GM19351 (cell line): ENCODE results near the gene TSPAN15.

ENCODE experiments used
- ATAC-seq: cut with Tn5 transposase; IDR thresholded peaks from one replicate; pipeline ENCODE4 v1.9.1; 2021; ENCODE audit warnings: mild to moderate bottlenecking, moderate library complexity; ENCODE audit not compliant: unreplicated experiment

The TSPAN15 gene

GRCh38 chr10:69464801-69465401 is 13.6 kb downstream of the TSPAN15 start:
- no peak for ATAC-seq

DNA sequence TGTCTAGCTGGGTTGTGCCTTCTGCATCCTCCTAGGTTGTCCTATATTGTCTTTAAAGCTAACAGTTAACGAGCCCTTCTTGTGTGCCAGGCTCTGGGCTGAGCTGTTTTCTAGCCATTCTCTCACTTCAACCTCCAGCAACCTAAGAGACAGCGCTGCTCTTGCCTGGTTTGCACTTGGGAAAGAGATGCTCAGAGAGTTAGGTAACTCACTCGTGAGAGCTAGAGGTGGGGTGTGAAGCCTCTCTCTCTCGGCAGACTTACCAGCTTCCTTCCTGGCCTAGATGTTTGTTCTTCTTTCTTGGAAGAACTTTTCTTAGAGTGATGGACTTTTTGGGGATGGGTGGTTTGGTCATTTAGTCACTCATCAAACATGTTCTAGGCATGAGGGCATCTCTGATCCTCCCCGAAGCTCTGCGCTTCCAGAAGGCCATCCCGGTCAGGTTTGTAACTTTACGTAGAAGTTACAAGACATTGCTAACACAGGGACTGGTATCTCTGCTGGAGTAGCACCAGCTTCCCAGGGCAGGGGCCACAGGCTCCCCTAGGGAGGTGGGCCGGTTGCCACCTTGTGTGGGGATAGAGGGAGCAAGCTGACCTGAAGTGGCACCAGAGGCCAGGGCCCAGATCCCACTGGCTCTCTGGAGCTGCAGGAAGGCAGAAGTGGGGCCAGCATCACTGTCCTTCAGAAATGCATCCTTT is 14.3 kb downstream of the TSPAN15 start:
- no peak for ATAC-seq

DNA sequence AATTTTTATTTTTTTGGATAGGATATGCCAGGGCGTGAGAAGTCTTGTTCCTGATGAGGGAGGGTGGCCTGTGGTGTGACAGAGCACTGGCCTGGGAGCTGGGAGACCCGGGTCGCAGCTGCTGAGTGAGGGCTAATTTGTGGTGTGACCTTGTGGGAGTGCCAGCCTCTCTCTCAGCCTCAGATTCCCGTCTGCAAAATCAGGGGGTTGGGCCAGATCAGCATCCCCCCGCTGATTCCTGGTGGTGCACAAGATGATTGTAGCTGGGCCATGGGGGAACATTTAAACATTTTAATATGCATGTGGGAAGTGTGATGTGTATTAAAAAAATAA is 14.9 kb downstream of the TSPAN15 start:
- ATAC-seq: no peak

- no peak for ATAC-seq
These were observed 15.4 kb downstream of the TSPAN15 start for GRCh38 chr10:69466689-69467088.

- ATAC-seq: no peak
These were observed 16.9 kb downstream of the TSPAN15 start for GRCh38 chr10:69467928-69468750.

DNA sequence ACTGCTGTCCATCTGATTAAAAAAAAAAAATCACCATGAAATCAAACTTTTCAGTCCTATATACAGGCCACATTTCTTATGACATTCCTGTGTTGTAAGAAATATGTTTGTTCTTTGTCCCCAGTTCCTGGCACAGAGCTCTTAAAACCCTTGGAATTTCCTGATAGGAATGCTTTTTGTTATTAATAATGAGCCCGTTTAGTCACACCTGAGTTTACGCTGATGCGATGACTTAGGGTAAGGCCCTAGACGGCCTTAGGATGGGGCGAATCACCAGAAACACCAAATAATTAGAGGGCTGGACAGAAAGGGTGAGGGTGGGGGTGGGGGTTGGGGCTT is 17.5 kb downstream of the TSPAN15 start:
- ATAC-seq: no peak

DNA sequence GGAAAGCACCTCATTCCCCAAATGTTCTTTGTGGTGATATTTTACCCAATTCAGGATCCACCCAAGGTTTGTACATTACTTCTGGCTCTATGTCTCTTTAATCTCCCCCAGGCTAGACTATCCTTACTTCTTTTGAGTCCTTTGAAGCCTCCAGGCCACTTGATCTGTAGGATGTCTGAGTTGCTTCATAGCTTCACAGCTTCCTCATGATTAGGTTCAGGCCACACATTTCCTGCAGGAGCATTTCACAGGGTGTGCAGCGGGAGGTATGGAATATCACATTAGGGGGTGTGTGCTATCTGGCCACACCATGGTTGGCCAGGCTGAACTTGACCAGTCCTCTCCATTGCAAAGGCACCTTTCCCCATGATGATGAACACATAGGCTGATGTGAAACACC is 18.7 kb downstream of the TSPAN15 start:
- no peak for ATAC-seq

DNA sequence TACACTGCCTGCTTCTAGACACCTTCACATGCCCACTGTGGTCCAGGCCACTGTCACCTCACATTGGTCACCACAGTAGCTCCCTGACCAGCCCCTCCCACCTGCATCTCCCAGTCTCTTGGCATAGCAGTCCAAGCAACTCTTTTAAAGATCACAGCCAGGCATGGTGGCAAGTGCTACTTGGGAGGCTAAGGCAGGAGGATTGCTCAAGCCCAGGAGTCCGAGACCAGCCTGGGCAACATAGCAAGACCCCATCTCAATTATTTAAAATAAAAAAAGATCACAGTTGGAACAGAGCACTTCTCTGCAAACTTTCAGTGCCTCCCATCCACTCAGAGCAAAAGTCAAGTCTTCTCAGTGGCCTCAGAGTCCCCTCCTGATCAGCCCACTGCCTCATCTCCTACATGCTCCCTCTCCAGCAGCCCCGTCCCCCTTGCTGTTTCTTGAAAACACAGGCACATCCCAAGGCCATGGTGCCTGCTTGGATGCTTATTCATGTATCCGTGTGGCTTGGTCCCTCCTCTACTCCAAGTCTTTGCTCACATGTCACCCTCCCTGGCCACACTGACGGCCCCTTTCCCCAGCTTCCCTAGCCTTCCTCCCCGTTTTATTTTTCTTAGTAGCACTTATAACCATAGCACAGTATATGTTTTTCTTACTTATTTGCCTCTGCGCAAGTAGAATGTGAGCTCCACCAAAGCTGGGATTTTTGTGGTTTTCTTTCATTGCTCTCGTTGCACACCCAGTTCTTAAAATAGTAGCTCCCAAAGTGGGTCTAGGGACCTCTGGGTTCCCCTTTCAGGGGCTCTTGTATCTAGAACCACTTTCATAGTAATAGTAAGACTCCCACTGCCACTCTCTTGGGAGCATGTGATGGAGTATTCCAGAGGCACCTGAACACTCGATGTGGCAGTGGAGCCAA is 19.5 kb downstream of the TSPAN15 start:
- no peak for ATAC-seq

GRCh38 chr10:69472142-69472541 is 20.9 kb downstream of the TSPAN15 start:
- ATAC-seq: no peak

DNA sequence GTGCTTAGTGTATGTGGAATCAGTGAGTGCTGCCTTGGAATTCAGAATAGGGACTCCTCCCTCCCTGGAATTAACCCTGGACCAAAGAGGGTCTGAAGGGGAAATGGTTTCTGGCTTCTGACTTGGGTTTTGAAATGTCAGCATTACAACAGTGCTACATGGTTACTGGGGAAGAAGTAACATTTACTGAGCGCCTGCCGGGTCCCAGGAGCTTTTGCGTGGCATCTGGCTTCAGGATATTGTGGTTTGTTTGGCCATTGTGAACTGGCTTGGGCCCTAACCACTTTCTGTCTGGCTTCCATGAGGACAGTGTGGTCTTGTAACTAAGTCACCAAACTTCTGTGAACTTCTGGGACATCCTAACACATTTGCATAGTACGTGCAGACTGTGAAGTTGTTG is 21.3 kb downstream of the TSPAN15 start:
- no peak for ATAC-seq

DNA sequence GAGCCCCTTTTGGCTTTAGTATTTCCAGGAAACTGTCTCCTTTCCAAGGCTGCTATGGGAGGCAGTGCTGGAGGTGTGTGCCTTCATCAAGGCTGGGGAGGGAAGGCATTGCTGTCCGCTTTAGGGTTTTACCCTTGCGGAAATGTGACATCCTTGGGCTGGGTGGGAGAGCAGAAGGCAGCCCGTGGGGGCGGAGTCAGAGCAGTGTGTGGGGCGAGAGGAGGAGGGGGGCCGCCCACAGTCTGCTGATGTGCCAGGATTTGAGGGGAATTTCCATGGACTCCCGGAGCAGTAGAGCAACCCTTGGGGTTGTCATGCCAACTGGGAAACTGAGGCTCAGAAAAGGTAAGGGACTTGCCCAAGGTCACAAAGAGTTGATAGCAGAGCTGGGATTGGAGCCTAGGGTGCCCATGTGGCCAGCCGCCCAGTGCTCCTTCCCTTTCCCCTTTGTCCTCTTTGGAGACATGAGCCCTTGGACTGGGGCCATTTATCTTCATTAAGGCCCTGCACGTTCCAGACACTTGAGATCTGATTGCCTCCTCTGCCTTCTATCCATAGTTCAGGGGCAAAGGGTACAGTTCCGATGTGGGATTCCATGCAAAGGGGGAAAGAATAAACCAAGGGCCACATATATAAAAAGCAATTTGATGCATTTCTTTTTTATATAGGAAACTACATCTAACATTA is 22.2 kb downstream of the TSPAN15 start:
- ATAC-seq: no peak

- ATAC-seq: no peak
These were observed 23.6 kb downstream of the TSPAN15 start for GRCh38 chr10:69474742-69475432.

DNA sequence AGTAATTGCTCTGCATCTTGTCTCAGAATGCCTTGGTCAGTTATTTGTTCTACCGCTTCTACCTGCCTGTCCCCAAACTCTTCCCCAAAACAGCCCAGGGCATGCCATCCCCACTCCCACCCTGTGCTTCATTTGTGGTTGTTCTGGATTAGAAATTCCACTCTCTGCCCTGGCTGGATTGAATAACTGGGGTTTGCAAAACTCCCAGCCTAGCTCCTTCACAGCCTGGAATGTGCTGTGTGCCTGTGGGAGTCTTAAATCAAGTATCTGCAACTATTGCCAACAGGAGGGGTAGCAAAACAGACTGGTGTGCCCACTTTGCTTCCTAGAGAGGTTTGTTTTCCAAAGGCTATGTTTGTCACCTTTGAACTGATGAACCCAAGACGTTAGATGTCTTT is 24.2 kb downstream of the TSPAN15 start:
- no peak for ATAC-seq

DNA sequence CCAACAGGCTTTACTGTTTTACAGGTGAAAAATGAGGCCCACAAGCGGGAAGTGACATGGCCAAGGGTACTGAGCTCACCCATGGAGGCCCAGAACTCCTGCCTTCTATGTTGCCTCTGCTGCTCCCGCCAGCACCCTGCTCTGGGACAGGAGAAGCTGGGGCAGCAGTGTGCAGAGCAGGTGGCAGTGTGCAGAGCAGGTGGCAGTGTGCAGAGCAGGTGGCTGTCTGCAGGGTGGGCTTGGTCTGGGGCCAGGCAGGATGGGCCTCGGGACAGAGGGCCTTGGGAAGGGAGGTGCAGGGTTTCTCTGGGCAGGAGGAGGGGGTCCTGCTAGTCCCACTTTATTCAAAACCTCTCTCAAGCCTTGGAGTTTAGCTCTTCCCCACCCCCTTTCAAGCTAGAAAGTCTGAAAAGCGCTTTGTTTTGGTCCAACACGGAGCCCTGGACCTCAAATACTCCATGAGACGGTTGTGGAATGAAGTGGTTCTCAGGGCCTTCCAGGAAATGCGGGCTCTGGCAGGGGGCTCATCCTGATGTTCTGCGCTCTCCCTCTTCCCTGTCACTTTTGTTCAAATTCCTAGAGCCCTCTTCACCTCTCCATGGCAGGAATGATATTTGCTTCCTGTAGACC is 26.8 kb downstream of the TSPAN15 start:
- no peak for ATAC-seq

DNA sequence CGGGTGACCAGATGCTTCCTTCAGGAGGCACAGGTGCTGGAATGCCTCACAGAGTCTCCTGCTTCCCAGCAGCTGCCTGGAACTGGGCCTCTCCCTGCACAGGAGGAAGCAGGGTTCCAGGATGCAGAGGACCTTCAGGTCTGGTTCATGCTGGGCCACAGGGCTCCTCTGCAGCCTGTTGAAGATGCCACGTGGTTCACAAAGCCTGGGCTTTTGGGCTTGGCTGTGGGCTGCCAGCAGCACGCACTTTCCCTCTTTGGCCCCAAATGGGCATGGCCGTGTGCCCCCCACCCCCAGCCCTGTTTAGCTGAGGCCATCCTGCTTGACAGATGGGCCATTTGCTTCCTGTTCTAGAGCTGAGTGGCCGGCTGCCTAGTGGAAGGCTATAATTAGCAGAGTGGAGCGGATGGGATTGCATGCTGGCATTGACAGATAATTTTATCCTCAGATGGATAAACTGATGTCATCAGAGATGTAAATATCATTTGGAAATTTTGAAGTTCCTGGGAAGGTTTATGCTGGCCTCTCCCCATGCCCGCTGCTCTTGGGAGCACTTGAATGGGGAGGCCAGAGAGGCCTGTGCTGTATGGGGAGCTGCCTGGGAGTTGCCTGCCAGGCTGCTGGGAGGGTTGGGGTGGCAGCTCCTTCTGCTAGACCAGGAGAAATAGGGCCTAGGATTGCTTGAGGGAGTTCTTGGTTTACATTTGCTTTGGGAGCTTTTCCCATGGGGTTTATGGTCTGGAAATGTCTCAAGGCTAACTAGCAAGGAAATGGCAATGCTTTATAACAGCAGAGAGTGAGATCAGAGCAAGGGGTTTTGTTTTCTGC is 28.2 kb downstream of the TSPAN15 start:
- ATAC-seq: no peak

- ATAC-seq: no peak
These were observed 28.8 kb downstream of the TSPAN15 start for GRCh38 chr10:69480068-69480412.

- ATAC-seq: no peak
These were observed 30.0 kb downstream of the TSPAN15 start for GRCh38 chr10:69481305-69481704.

DNA sequence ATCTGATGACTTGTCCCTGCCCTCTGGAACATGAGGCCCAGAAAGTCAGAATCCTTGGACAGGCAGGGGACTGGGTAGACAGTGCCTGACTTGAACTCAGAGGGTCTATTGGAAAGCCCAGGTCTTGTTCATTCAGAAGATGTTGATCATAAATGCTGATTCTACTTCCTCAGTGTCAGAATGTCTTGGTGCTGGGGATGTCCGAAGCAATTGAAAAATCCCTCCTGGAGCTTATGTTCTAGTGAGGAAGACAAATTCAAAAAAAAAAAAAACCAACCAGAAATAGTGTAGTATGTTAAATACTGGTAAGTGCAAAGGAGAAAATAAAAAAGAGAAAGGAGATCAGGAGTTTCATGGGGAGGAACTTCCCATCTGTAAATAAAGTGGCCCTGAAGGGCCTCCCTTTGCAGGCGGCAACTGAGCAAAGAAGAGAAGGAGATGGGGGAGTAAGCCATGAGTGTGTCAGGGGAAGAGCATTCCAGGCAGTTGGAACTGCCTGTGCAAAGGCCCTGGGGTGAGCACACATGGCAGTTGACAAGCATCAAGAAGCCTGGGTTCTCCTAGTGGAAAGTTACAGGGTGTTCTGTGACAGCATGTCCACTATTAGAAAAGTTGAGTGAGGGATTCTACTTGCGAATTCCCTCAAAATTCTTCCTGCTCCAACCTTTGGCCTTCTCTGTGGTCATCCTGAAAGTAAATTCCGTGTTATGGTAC is 30.7 kb downstream of the TSPAN15 start:
- ATAC-seq: no peak
